ENCODE measurements around the gene ITGB1BP1. TPM values are rescaled to one million over a fixed set of nuclear protein-coding genes. Genes with fewer than 3 reads are reported as not detected.

The ITGB1BP1 gene
- total and polyA plus RNA-seq, 2 of the 13 experiments (the other 11 are each of a cell fraction or from before 2014, with no cell fraction given): 106 to 108 TPM

DNA sequence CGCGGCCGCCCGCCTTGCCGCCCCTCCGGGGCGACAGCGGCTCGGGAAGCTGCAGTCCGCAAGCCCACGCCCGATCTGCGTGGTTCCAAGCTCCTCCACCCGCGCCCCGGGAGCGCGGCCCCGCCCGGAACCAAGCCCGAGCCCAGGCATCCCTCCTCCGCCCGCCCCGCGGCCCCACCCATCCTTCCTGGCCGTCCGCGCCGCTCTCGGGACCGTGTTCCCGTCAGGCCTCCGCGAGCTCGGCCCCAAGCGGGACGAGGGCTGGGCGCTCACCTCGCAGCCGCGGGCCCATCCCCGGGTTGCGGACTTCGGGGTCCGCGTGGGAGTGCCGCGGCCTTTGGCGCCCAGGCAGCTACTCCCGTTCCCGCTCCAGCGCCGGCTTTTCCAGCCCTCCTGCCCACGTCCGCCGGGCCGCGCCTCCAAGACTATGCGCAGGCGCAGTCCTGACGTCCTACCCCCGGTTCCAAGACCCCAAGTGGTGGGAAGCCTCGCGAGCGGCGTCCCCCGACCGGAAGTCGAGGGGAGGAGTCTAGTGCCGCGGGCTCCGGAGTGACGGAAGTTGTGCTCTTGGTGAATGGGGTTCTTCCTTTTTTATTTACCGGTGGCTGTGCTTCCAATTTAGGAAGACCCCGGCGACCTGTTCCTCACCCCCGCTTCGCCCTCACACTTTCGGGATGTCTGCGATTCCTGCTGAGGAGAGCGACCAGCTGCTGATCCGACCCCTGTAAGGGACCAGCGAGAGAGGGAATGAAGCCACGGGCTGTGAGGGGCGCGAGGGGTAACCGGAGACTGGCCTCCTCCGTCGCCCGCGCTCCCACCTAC is at the start of gene ITGB1BP1, which contains the start of gene CPSF3 (continued):
- TF ChIP-seq, protein P1, sequence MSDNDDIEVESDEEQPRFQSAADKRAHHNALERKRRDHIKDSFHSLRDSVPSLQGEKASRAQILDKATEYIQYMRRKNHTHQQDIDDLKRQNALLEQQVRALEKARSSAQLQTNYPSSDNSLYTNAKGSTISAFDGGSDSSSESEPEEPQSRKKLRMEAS (IDR thresholded peaks at IDR 0.05): peak; percentile 91
- no peak for TF ChIP-seq TEAD2 (CRISPR knock-in tag; IDR thresholded peaks at IDR 0.05)
- TF ChIP-seq IKZF4 (CRISPR knock-in tag; IDR thresholded peaks at IDR 0.05; ENCODE audit: borderline replicate concordance, low read depth, not compliant biosample characterization): peak; percentile 90
- peak; percentile 84 for TF ChIP-seq HOXA3 (CRISPR knock-in tag; IDR thresholded peaks at IDR 0.05)
- TF ChIP-seq KDM4B (CRISPR knock-in tag; IDR thresholded peaks at IDR 0.05): no peak
- 0 out of 2 replicates have a peak, but pooled peaks have one; percentile 32 for TF ChIP-seq ZNF260 (CRISPR knock-in tag; IDR thresholded peaks at IDR 0.05; ENCODE audit: borderline replicate concordance, low read depth)
- TF ChIP-seq PRPF4 (IDR thresholded peaks at IDR 0.05; ENCODE audit: low read depth, low read length, poor library complexity, severe bottlenecking): no peak
- TF ChIP-seq, protein P2, sequence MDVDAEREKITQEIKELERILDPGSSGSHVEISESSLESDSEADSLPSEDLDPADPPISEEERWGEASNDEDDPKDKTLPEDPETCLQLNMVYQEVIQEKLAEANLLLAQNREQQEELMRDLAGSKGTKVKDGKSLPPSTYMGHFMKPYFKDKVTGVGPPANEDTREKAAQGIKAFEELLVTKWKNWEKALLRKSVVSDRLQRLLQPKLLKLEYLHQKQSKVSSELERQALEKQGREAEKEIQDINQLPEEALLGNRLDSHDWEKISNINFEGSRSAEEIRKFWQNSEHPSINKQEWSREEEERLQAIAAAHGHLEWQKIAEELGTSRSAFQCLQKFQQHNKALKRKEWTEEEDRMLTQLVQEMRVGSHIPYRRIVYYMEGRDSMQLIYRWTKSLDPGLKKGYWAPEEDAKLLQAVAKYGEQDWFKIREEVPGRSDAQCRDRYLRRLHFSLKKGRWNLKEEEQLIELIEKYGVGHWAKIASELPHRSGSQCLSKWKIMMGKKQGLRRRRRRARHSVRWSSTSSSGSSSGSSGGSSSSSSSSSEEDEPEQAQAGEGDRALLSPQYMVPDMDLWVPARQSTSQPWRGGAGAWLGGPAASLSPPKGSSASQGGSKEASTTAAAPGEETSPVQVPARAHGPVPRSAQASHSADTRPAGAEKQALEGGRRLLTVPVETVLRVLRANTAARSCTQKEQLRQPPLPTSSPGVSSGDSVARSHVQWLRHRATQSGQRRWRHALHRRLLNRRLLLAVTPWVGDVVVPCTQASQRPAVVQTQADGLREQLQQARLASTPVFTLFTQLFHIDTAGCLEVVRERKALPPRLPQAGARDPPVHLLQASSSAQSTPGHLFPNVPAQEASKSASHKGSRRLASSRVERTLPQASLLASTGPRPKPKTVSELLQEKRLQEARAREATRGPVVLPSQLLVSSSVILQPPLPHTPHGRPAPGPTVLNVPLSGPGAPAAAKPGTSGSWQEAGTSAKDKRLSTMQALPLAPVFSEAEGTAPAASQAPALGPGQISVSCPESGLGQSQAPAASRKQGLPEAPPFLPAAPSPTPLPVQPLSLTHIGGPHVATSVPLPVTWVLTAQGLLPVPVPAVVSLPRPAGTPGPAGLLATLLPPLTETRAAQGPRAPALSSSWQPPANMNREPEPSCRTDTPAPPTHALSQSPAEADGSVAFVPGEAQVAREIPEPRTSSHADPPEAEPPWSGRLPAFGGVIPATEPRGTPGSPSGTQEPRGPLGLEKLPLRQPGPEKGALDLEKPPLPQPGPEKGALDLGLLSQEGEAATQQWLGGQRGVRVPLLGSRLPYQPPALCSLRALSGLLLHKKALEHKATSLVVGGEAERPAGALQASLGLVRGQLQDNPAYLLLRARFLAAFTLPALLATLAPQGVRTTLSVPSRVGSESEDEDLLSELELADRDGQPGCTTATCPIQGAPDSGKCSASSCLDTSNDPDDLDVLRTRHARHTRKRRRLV (CRISPR knock-in tag; IDR thresholded peaks at IDR 0.05): 0 out of 2 replicates have a peak, but pooled peaks have one; percentile 73
- no peak for TF ChIP-seq EHMT2 (IDR thresholded peaks at IDR 0.05; ENCODE audit: borderline replicate concordance, low read depth, low read length)
- no peak for TF ChIP-seq KLF9 (CRISPR knock-in tag; IDR thresholded peaks at IDR 0.05; ENCODE audit: low read depth)
- TF ChIP-seq RFXAP (CRISPR knock-in tag; IDR thresholded peaks at IDR 0.05; ENCODE audit: borderline replicate concordance): peak; percentile 89
- no peak; the same call in 1 of the 2 replicates for TF ChIP-seq ZNF318 (CRISPR knock-in tag; IDR thresholded peaks at IDR 0.05)

All from HepG2 (cell line).